GM19025 (cell line): ENCODE data around the gene NFASC.

Experiments
- ATAC-seq: cut with Tn5 transposase; IDR thresholded peaks from one replicate; pipeline ENCODE4 v1.9.1; 2021; ENCODE audit warnings: mild to moderate bottlenecking, low read depth, moderate library complexity; ENCODE audit not compliant: unreplicated experiment

Gene NFASC

GRCh38 chr1:204947338-204947737 lies 76.7 kb downstream of the NFASC start:
- ATAC-seq, result no peak

GRCh38 chr1:204947747-204948146 lies 77.1 kb downstream of the NFASC start:
- ATAC-seq, result no peak

GRCh38 chr1:204950353-204951001 lies 79.8 kb downstream of the NFASC start:
- ATAC-seq, result no peak

- ATAC-seq, result no peak
These were observed 88.0 kb downstream of the NFASC start for GRCh38 chr1:204958317-204959307.

GRCh38 chr1:204959374-204959773 lies 88.7 kb downstream of the NFASC start:
- ATAC-seq, result no peak

GRCh38 chr1:204959836-204960235 lies 89.2 kb downstream of the NFASC start:
- no peak for ATAC-seq

DNA sequence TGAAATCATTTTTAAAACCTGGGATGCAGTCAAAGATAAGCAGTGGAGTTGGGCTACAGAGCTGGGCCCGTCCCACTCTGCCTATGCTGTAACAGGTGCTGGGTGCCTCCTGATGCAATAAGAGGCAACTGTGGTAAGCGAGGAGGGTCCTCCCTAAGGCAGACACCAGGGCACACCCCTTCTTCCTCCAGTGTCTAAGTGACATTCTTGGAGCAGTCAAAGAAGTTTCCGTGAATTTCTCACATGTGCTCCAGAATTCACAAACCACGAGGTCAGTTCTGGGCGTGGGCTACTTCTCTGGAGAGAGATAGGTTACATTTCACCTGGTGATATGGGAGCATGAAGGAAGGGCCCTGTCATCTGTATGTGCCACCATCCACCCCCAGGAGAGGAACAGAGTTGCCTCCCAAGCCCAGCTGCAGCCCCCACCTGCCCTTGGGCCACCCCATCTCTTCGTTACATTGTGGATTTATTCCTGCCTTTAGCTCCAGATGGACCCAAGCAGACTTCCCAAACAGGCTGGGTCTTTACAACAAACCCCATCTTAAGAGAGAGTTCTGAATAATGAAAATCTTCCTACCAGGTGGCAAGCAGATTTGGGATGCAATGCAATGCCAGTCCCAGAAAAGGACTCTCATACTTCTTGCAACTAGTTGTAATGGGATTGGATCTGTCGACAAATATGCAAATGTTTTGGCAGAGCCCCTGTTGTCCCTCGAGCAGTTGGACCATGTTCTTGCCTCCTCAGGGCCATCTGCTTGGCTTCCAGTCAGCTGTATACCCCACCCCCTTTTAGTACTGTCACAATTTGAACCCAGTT lies 89.9 kb downstream of the NFASC start:
- no peak for ATAC-seq

GRCh38 chr1:204961765-204962419 lies 91.2 kb downstream of the NFASC start:
- no peak for ATAC-seq

DNA sequence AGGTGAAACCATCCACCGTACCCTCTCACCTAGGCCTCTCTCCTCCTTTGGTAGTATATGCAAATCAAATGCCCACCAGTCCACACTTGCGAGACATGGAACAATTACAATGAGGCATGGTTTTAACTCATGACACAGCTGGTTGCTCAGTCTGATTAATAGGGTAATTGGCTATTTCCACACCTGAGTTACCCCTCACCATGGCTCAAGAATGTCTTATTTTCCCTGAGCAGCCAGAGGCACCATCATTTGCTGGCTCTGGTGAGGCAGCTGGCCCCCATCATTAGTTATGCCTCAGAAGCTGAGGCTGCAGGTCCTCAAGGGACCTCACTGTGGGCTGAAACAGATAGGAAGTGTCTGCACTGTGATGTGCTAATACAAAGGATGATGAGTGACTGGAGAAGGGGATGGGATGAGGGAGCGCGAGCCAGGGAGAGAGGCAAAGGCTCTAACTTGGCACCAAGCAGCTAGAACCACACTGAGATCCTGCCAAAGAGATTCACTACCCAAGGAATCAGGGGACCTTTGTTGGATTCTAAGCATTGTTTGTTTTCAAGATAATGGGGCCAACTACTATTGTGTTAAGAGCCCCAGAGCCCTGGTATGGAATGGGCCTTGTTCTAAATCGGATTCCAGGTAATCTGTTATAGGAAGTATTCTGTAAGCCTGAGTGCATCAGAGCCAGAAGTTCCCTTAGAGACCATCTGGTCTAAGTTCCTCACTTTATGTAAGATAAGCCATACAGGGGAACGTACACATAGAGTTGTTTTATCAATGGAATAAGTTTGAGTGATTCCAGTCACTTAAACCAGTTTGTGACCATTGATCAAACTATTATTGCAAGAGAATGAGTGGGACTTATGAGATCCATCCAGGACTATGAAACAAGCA lies 92.3 kb downstream of the NFASC start:
- ATAC-seq, result no peak

DNA sequence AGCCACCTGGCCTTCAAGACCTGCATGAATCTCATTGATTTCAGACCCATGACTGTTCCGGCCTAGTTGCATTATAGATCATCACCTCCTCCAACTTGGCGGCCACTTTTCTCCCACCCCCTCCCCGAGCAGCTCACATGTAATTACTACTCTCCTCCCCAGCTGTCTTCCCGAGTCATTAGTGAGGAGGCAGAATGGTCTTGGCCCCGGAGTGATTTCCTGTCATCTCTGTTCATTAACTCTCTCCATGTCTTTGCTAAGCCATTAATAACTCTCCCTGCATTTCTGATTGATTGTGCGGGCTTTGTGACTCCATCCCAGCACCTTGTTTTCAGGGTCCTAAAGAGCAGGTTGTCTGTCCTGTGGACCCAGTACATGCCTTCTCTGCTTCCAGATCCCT lies 96.8 kb downstream of the NFASC start:
- ATAC-seq, result no peak

- ATAC-seq, result no peak
These were observed 97.5 kb downstream of the NFASC start for GRCh38 chr1:204968135-204968534.

DNA sequence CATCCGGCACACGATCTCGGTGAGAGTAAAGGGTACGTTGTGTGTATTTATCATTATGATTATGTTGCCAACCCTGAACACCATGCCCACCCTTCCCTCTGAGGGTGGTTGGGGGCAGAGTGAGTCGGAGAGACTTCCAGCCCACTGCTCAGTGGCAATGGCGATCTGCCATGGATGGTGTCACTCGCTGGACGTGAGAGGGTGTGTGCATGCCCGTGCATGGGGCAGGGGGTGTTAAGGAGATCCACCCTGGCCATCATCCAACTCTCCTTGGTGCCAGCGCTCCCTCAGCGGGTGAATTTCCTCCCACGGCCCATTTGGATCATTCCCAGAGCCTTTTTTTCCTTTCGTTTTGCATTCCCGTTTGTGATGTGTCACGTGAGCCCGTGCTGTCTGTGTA lies 98.3 kb downstream of the NFASC start:
- no peak for ATAC-seq

GRCh38 chr1:204970937-204971336 lies 100.3 kb downstream of the NFASC start:
- ATAC-seq, result no peak

- ATAC-seq, result no peak
These were observed 101.1 kb downstream of the NFASC start for GRCh38 chr1:204971517-204972336.

DNA sequence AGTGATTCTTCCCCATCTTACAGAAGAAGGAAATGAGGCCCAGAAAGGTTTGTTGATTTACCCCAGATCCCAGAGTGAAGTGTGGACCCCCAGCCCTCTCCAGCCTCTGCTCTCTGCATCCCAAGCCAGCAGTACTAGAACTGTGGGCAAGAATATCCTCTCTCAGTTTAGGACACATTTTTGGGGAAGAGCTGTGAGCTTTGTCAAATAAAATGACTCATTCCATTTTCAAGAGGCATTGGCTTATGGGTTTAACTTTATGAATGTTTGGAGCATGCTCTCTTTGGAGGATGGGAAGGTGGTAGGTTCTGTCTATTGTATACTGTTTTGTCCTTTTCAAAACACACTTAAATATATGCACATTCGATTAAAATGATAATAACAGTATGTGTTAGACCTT lies 101.8 kb downstream of the NFASC start:
- no peak for ATAC-seq

DNA sequence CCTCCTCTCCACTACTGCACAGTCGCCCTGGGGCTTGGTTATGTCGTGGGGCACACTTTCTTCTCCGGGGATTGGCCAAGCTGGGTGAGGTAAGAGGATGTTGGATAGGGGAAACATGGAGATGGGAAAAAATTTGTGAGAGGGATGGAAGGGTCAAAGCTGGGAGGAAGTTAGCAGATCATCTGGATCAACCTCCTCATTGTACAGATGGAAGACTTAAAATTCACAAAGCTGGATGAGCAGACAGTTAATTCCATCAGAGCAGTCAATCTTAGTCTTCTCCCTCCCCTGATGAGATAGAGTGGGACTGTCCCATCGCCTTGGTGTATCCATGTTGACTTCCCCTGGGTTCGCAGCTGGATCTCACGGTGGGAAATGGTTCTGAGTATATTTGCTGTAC lies 102.8 kb downstream of the NFASC start:
- no peak for ATAC-seq

DNA sequence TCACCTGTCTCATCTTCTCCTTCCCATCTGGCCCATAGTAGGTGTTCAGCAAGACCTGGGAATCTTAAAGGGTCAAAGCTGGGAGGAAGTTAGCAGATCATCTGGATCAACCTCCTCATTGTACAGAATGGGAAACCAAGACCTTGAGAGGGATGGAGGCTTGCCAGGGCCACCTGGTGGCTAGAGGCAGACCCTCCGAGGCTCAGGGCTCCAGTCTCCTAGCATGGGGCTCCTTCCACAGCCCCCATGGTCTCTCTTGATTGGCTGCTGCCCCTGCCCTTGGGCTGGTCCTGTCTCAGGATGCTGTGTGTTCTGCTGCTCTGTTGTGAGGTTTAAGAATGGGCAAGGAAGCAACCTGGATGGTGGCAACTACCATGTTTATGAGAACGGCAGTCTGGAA lies 103.7 kb downstream of the NFASC start:
- ATAC-seq, result no peak

GRCh38 chr1:204975021-204975420 lies 104.4 kb downstream of the NFASC start:
- no peak for ATAC-seq
